DLD1 (cell line): ENCODE results near the gene GFRA1.

ENCODE experiments used
- in situ Hi-C: cut with HindIII; loops from 2 replicates; pipeline ENCODE4 v1.10.0; 2017; ENCODE audit warnings: low sequenced_read_pairs

Gene GFRA1

DNA sequence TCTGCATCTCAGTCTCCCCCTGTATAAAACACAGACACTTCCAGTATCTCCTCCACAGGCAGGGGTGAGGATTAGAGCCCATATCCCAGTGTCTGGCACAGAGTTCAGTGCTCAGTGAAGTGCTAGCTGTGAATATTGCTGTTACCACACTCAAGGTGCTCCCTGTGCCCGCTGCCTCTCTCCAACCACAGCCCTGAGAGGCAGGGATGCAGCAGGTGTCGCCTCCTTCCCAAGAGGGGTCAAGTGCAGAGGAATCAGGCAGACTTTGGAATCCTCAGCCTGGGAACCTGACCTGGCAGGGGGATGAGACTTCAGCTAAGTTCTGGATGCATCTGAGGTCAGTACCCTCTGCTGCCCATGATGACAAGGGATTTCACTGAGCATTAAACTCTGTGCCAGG, 163.1 kb downstream of the GFRA1 start:
- in situ Hi-C loops = no loop called here

DNA sequence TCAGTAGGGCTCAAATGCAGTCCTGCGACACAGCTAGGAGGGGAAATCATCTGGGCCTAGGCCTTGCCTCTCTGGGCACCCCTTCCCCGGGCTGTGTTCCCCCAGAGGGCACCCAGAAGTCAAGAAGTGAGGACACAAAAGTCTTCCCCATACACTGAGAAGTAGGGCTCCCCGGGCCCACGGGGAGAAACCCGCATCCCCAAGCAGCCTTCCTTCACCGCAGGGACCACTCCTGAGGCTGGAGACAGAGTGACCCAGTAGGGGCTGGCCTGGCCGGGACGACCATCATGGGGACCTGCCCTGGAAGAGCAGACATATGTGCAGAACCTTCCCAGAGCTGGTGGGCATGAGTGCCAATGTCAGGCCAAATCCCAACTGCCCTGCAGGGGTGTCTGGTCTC, 163.5 kb downstream of the GFRA1 start:
- in situ Hi-C loops = no loop called here

DNA sequence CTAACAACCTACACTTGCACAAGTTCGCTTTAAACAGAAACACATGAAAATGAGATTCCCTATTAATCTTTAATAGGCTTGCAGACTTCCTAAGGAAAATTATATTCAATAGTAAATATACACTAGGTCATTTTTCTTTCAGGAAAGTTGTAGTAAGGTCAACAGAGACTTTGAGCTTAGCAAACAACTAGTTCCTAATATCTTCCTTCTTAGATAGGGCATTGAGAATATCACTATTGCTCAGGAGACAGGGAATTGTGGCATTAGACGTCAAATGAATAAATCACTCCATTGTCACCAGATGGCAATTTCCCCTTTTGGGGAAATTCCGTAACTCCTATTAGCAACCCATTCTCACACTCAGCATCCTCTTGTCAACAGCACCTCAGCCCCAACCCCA, 164.9 kb downstream of the GFRA1 start:
- in situ Hi-C loops = no loop called here

DNA sequence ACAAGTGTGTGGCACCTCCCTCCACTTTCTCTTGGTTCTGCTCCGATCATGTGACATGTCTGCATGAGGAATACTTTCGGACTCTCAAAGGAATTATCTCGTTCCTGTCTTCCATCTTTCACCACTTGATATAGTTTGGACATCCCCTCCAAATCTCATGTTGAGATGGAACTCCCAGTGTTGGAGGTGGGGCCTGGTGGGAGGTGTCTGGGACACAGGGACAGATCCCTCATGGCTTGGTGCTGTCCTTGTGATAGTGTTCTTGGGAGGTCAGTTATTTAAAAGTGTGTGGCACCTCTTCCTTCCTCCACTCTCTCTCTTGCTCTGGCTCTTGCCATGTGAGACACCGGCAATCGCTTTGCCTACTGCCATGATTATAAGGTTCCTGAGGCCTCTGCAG, 166.4 kb downstream of the GFRA1 start:
- in situ Hi-C loops = no loop called here

DNA sequence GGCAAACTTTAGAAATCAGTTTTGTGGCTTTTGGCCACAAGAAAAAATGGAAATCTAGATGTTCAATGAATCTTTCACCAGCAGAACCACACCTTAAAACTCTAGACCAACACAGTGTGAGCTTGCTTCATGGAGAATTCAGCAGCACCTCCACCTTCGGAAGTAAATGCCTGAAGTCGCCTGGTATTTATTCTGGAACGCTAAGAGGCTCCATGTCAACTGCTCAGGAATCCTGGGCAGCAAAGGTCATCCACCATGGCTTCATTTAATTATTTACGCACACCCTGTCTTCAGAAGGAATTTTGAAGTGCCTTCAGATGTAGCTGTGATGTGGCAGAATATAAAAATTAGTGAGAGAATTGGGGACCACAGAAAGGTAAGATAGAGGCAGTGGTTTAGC, 167.7 kb downstream of the GFRA1 start:
- in situ Hi-C loops = no loop called here

DNA sequence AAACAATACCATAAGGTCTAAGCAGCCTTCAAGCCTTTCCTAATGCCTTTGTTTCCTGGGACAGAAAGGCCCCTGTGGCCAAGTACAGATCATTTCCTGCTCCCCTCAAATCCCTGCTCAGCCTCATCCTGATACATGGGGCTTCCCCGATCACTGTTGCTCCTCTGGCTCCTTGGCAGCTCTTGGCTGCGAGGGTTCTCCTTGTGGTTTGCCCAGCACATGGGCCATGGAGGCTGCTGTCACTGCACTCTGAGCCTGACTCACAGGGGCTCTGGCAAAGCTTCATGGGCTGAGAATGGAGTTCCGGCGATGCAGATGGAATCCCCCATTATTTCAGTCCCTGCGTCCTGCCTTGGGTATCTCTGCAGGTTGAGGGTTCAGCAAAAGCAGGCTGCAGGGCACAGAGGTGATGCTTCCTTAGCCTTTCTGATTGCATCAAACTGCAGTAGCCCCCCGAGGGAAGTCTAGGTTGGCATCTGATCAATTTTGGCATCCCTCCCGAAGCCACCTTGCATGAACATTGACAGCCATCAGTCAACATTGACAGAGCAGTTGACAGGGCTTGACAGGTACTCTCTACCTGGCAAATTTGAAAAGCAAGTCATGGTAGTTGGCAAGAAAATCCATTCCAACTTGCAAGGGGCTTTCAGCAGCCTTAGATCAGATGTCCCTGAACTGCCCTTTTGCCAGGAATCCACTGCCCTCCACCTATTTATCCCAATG, 168.6 kb downstream of the GFRA1 start:
- in situ Hi-C loops = no loop called here

DNA sequence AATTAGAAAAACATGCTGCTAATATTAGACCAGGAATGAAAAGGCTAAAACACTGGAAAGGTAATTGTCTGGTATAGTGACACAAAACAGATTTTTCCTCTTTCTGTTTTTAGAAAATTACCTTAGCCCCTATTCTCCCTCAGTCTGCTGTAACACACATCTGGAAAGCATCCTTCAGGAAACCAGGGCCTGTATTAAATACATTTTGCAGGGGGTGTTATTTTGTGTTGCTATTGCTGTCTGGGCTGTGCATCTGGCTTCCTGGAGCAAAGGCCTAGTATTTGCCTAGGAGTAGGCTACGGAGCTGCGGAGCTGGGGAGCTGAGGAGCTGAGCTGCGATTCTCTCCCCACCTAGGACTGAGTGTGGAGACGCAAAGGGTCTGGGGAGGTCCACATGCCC, 169.3 kb downstream of the GFRA1 start:
- in situ Hi-C loops = no loop called here

DNA sequence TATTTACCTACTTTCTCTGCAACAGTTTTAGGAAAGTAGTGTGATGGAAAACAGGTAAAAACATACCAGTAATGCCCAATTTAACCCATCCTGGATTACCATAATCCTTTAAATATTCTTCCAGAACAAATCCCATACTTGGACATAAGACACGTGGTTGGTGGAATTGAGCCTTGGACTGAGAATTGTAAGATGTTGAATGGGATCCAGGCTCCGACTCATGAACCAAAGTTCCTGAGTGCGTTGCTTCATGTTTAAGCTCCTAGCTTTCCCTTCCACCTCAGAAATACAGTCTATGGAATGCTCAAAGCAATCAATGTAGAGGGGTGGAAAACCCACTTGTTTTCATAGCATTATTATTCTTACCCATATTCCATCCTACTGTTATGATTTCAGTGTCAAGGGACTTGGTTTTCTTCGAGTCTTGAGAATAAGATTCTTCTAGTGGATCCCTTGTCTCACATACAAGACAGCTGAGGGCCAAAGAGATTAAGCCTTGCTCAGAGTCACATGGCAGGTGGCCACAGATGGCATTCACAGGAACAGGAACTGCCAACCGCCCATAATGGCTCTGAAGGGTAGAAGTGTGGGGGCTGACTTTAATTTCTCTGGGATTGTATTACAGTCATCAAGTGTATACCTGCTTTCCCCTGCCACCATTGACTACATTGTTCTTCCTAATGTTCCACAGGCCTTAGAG, 171.2 kb downstream of the GFRA1 start:
- in situ Hi-C loops = no loop called here

DNA sequence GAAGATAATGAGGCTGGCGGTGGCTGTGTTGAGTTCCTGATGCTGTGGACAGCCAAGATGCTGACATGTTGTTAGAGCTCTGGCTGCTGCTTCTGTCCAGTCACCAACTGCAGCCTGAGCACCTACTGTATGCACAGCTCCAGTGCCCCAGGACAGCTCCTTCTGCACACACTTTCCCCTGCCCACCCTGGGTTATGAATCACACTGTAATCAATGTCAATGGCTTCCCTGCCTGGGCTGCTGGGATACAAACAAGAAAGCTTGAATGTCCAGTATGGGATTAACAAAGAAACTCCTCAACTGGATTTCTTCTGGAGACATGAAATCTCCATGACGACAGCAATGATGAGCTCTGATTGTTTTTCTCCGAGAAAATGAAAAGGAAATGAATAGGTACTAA, 172.0 kb downstream of the GFRA1 start:
- in situ Hi-C loops = no loop called here

DNA sequence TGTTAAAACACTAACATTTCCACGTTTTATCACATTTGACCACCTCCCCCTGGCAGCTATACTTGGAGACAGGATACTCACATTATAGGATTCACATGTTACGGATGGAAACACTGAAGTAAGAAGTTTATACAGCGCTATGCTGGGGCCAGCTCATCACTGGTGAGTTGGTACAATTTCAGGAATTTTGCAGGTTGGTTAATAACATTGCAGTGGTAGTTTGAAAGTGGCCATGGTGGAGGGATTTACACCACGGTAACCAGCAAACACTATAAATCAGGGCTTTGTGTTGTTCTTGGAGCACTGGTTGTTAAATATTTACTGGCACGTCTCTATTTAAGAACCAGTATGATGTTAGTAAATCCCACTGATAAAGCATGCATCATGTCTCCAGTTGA, 174.0 kb downstream of the GFRA1 start:
- in situ Hi-C loops = no loop called here

DNA sequence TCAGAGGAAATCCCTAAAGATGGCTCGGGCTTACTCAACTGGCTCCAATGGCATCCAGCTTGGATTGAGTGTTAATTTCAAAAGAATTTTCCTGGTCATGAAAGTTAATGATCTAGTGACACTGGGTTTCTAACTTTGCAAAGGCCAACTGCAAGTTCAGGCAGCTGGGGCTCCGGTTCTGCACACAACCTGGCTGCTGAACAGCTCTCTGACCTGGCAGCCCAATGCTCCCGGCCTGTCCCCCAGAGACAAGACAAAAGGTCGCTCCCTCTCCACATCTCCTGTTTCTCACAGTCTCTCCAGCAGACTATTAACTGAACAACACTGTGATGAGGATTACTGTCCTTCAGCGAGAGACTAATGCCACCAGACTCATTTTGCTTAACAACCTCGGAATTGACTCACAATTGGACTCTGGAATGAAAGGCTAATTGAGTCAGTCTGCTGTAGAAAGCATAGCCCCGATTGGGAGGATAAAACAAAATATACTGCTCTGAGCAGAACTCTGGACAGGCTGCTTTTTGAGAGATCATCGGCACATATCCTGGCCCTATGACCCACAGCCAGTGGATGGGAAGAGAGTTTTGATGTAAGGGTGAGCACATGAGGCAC, 174.5 kb downstream of the GFRA1 start:
- in situ Hi-C loops = no loop called here

DNA sequence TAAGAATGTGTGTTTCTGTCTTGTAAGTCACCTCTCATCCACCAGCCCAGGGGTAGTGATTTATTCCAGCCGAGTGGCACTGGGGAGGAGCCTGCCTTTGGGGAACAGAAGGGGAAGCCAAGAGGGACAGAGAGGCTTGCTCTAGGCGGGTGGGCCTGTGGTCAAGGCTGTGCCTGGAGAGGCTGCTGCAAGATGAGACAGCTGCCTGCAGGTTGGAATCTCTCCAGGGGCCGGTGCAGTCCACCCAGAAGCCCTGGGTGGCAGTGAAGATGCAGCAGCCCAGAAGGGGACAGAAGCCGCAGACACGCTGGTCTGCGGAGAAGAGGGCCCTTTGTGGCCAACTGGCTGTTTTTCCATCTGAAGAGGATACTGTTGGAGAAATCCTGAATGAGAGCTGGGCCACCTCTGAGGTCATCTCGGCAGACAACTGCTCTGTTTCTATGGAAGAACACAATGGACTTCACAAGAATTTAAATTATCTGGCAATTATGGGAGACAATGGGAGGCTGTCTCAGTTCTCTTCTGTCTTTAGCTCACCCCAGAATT, 175.7 kb downstream of the GFRA1 start:
- in situ Hi-C loops = no loop called here

DNA sequence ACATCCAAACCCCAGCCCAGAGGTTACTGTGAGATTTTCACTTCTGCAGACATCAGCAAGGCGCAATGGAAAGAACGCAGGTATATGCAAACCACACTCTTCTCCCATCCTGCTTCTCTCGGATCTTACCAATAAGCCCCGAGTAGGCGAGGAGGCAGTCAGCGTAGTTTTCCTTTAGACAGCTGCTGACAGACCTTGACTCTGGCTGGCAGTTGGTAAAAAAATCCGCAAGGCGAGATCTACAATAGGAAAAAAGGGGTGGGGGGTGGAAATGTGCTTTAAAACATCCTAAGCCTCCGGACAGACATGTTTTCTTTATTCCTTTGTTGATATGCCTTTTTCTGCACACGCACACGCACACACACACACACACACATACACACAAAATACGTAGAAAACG, 176.5 kb downstream of the GFRA1 start:
- in situ Hi-C loops = no loop called here

DNA sequence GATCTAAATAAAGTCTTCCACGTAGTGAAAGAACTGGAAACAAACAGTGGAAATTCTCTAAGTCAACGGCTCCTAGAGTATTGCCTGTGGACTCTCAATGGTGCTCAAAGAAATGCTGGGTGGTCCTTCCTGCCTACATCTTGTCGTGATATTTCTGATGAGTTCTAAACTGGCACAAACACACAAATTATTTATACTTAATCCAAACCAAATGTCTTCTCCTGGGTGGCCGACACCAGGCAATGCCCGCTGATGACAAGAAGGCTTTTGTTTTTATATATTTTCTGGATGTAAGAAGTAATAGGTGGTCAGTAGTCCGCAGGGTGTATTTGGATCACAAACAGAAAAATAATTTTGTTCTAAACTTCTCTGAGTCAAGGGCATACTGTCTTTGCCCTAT, 178.7 kb downstream of the GFRA1 start:
- in situ Hi-C loops = no loop called here

DNA sequence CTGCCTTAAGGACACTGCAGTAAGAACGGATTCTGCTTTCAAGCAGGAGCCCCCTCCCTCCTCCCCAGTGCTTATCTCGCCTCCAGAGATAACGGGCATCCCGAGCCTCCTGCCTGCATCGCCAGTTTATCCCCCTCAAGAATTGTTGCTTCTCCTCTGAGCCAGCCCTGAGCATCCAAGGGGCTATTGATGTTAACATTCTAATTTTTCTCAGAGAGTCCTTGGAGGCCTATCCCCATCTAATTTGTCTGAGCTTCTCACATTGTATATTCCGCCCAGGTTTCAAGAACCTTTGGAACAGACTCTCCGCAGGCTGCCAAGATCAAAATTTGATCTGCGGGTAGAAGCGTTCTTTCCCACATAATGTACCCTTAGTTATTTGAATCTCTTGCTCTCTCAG, 180.0 kb downstream of the GFRA1 start:
- in situ Hi-C loops = no loop called here

DNA sequence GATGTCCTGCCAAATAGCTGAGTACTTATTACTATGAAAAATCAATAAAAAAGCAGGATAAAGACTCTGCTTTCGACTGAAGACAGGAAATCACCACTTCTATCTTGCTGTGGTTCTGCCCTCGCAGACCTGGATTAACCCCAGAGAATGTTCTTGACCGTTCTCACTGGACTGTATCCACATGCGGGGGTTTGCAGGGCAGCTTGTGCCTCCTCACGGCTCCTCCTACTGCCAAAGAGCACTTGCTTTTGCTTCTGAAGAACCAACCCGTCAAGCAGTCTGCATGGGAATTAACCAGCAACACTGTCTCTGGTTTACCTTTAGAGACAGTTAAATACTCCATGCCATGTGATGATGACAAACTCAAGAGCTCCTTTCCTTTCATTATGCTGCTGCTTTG, 184.0 kb downstream of the GFRA1 start:
- in situ Hi-C loops = no loop called here

DNA sequence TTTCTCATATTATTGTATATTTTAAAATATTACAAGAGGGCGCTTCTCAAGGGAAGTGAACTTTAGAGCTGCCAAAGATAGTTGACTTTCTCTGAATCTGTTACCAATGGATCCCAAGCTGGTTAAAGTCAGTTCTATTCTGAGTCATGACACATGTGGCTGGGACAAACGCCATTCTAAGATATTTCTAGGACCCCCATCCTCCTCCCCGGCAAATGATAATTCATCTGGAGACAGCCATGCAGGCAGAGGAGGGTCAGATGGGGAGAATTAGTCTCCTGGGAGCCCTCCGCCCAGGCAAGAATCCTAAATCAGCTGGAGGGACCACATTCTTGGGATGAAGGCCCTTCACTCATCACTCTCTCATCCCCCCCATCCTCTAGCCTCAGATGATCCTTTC, 187.7 kb downstream of the GFRA1 start:
- in situ Hi-C loops = no loop called here

DNA sequence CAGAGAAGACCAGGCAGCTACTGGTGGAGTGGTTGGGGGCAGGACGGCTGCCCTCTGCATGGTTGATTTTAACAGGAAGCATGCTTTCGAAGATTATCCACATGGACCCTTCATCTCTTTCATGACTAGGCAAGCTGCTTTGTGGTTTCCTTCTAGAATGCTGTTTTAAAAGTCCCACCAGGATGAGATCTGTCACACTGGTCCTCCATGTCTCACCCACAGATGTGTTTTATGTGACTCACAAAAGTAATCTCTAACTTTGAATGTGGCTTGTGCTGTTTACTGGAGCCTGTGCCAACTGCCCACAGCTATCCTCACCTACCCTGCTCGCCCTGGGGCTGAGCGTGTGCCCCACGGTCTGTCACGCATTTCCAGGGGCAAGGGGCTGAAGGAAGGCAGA, 188.8 kb downstream of the GFRA1 start:
- in situ Hi-C loops = no loop called here

DNA sequence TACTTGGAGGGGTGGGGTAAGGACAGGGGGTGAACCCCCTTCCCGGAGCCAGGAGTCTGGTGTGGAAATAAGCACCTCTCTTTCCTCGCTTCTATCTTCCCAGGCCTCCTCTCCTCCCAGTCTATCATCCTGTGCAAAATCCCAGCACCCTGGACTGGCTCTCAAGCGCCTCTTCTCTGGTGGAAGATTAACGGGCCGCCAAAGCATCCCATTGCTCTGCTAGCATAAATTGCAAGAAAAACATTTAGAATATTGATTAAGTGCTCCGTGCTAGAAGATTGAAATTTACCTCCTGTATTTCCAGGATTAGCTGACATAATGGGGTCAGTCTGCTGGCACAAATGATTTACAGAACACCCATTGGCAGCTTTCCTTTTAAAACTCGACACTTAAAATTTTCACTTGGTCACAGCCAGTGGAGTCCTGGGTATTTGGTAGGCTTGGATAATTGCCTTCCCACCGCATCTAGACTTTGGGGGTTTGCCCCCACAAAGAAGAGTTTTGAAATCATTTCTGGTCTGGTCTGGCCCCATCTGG, 189.7 kb downstream of the GFRA1 start:
- in situ Hi-C loops = no loop called here

DNA sequence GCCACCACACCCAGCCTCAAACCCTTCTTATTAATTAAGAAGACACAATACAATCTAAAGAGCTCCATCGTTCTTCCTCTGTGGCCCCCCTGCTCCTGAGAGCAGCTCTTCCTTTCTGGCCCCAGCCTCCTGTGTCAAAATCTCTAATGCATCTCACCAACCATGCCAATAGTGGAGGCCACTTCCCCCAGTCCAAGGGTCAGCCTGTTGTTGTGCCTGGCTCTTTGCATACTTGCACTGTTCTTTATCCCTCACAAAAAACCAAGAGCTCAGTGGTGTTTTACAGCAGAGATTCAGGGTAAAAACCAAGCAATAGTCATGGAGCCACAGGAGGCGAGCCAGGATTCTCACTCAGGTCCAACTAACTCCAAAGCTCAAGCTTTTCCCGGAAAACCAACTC, 190.2 kb downstream of the GFRA1 start:
- in situ Hi-C loops = no loop called here

DNA sequence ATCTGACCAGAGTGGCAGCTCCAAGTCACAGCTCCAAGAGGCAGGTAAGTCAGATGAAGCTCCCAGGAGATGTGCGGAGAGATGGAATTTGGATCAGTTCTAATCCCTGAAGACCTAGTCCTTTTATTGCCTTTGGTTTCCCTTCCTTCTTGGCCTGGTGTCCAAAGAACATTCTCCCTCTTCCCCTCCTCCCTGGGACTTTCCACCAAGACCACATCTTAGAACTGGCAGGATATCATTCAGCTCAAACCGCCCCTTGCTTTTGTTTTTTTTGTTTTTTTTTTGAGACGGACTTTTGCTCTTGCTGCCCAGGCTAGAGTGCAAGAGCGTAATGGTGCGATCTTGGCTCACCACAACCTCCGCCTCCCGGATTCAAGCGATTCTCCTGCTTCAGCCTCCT, 190.8 kb downstream of the GFRA1 start:
- in situ Hi-C loops = no loop called here

DNA sequence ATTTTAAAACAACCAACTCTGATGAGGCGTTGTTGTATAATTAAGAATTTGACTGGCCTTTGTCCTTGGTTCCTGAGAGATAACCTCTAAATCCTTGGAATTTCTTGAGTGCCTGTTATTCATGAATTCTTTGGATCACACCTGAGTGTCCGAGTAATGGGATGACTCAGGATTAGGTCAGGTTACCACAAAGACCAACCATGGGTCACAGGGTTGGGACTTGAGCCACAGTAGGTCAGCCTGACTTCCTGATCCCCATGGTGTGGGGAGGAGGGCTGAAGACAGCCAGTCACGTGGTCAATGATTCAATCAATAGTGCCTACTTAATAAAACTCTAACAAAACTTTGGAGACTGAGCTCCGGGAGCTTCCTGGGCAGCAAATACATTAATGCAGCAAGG, 192.5 kb downstream of the GFRA1 start:
- in situ Hi-C loops = no loop called here
